T47D (cell line): ENCODE measurements around the gene SDCBP2.

Experiments
- DNase-seq, 2 experiments: peaks; one replicate each; pipeline versions ENCODE4 v3.0.0 to v3.0.0-alpha.2; 2011 to 2012; ENCODE audit warnings: low read depth in 1 of 2, low spot score in 1 of 2
- JUND ChIP-seq: IDR thresholded peaks from 2 replicates; pipeline ENCODE4 v1.6.1; 2012; ENCODE audit warnings: low read depth
- in situ Hi-C: cut with HindIII; loops from 2 replicates; pipeline ENCODE4 v1.10.0; 2016; ENCODE audit warnings: low sequenced_read_pairs, low pct_unique_long_range_greater_than_20kb

Gene SDCBP2

GRCh38 chr20:1263853-1264252 lies 65.1 kb downstream of the SDCBP2 start:
- no peak for TF ChIP-seq JUND
- no peak for DNase-seq
- in situ Hi-C loops = no loop called here
